Thoracic aorta (tissue), 2 donors: Measurements from ENCODE around the gene TYK2. TPM values are rescaled to one million over a fixed set of nuclear protein-coding genes. Genes with fewer than 3 reads are reported as not detected.

Source experiments
- ATAC-seq: fragments of 150-250 bp; one replicate; pipeline ENCODE4 v1.8.0; 2017; ENCODE audit warnings: low read depth; ENCODE audit not compliant: insufficient number of reproducible peaks, low FRiP score
- DNase-seq: peaks from one replicate; pipeline ENCODE4 v3.0.0-alpha.2; 2020; ENCODE audit warnings: low spot score
- H3K27ac ChIP-seq, 2 donors: fragments of 200-600 bp; sonication (generic); 1 replicate in 1 of 2; 2 replicates in 1 of 2; pipeline ENCODE4 v1.5.1; 2016; ENCODE audit warnings: mild to moderate bottlenecking in 2 of 2, moderate library complexity in 2 of 2
- H3K27me3 ChIP-seq: fragments of 200-600 bp; sonication (generic); replicated peaks from 2 replicates; pipeline ENCODE4 v1.6.0; 2016; ENCODE audit warnings: mild to moderate bottlenecking; ENCODE audit not compliant: insufficient read depth
- H3K36me3 ChIP-seq: fragments of 200-600 bp; sonication (generic); one replicate; pipeline ENCODE4 v1.5.1; 2016
- H3K4me1 ChIP-seq, 2 donors: fragments of 200-600 bp; sonication (generic); 1 replicate in 1 of 2; 2 replicates in 1 of 2; pipeline versions ENCODE4 v1.5.1 to v1.6.0; 2016; ENCODE audit warnings: low read depth in 2 of 2, mild to moderate bottlenecking in 1 of 2; ENCODE audit not compliant: control insufficient read depth in 1 of 2
- H3K4me3 ChIP-seq: fragments of 200-600 bp; sonication (generic); 2 replicates; pipeline ENCODE4 v1.5.1; 2016; ENCODE audit warnings: mild to moderate bottlenecking
- H3K9me3 ChIP-seq: fragments of 200-600 bp; sonication (generic); 2 replicates; pipeline ENCODE4 v1.5.1; 2016
- CTCF ChIP-seq: fragments of 200-600 bp; sonication (generic); IDR thresholded peaks from one replicate; pipeline ENCODE4 v1.5.1; 2019; ENCODE audit warnings: antibody characterized with exemption
- total RNA-seq, 2 donors: library from RNA; depleted of rRNA; stranded (reverse); fragments of >200 nt; gene quantifications; one replicate each; pipeline versions ENCODE4 v1.1.0 to v1.2.3, GENCODE V29; 2016

The TYK2 gene
- total RNA-seq, 2 donors from 2014 or later, result 79.3 to 96.7 TPM

DNA sequence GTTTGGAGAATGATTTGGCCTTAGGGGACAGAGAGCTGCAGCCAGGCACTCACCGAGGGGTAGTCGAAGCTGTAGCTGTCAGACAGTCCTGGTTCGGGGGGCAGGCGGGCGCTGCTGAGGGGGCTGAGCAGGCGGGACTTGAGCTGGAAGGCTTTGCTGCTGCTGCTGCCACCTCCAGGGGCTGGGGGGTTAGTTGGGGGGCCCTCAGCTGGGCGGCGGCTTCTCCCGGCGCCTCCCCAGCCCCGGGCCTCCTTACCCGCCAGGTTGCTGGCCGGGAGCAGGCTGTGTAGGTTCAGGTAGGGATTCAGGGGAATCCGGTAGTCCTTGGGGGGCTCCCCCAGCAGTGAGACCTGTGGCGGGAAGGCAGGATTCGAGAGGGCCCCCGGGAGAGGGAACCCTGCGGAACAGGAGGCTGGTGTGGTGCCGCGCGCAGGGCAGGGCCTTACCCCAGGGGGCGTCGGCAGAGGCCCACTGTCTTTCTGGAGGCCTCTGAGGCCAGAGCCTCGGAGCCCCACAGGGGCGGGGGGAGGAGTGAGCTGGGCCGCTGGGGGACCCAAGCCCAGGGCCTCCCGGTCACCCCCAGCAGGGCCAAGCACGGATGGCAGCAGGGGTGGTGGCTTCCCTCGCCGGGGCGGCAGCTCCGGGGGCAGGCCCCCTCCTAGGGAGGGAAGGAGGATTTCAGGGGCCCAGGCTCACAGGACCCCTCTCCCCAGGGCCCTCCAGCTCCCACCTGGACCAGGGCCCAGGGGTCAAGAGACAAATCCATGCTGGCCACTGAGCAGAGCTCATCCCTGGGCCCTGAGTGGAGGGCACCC lies 59.6 kb downstream of the TYK2 start:
- no peak for TF ChIP-seq CTCF
- Histone ChIP-seq H3K27ac (no peak overlapping the region), H3K27me3 (no peaks in the 10 kb centered on the region), H3K4me3 (no peak overlapping the region), H3K36me3 (peaks cover 66% of the 10 kb centered on the region), H3K4me1 (peaks cover 0 to 4% of the 10 kb centered on the region in 2 donors), H3K9me3 (no peaks in the 10 kb centered on the region)
- ATAC-seq (no peak), DNase-seq (no peak)

DNA sequence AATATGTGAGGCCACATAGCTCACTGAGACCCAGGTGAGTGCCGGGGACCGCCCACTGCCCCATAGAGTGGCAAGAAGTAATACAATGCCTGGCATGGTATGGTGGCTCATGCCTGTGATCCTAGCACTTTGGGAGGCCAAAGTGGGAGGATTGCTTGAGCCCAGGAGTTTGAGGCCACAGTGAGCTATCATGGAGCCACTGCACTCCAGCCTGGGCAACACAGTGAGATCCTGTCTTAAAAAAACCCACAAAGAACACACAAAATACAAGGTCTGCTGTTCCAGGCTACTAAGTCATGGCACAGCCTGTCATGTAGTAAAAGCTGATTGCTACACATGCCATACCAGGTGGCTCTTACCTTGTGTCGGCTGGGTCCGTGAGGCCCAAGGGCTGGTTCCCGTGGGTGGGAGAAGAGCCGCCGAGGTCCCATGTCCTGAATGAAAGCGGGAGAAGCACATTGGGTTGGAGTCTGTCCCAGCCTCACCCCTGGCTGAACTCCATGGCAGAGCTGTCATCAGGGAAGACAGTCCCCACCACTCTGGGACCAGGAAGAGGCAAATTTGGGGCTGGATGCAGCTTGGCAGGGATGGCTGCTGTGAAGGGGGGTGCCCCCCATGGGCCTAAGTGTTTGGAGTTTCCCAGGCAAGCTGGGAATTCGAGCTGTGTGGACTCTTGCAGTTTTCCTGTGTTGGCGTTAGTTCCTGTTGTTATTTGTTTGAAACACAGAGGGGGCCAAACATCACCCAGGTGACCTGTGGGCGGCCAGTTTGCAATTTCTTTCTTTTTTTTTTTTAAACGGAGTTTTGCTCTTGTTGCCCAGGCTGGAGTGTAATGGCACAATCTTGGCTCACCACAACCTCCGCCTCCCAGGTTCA lies 61.3 kb downstream of the TYK2 start:
- Histone ChIP-seq H3K36me3 (peaks cover 48% of the 10 kb centered on the region), H3K4me3 (no peak overlapping the region), H3K4me1 (peaks cover 4 to 10% of the 10 kb centered on the region in 2 donors), H3K27me3 (no peaks in the 10 kb centered on the region), H3K27ac (no peak overlapping the region), H3K9me3 (no peaks in the 10 kb centered on the region)
- no peak for DNase-seq
- no peak for TF ChIP-seq CTCF
- ATAC-seq, result no peak

GRCh38 chr19:10317857-10318462 lies 62.4 kb downstream of the TYK2 start:
- Histone ChIP-seq H3K4me3 (no peak overlapping the region), H3K36me3 (peaks cover 42% of the 10 kb centered on the region), H3K9me3 (no peaks in the 10 kb centered on the region), H3K27ac (no peak overlapping the region), H3K27me3 (no peaks in the 10 kb centered on the region), H3K4me1 (peaks cover 4 to 10% of the 10 kb centered on the region in 2 donors)
- no peak for TF ChIP-seq CTCF
- no peak for DNase-seq
- no peak for ATAC-seq

DNA sequence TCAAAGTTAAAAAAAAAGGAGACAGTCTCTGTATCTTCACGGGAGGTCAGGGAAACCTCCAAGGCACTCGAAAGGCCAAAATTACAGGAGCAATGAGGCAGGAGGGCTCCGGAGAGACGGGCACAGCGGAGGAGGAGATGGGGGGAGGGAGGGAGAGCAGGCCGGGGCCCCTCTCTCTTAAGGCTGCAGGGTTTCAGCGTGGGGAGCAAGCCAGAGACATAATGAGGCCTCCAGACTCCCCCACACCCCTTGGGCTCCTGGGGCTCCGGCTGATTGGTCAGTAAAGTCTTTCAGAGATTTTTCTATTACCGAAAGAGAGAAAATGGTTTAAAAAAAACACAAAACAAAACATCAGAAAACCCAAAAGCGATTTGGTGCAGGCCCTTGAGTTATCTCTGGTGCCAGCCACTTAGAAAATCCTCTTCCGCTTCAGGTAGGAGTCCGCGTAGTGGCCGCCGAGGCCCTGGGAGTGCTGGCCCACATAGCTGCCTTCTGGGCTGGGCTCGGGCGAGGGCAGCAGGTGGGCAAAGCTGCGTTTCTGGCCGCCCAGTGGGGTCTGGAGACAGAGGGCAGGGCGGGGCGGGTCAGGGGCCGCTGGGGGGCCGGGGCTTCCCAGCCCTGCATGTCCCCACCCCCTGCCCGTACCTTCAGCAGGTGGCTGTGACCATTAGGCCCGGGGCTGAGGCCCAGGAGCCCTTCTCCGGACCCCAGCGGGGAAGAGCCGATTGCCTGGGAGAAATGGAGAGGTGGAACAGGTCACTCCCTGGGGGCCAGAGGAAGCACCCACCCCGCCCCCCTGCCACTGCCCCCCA lies 63.1 kb downstream of the TYK2 start:
- H3K9me3 ChIP-seq, result no peaks in the 10 kb centered on the region
- no peak overlapping the region for H3K27ac ChIP-seq
- no peak for DNase-seq
- H3K36me3 ChIP-seq, result peaks cover 35% of the 10 kb centered on the region
- no peak for TF ChIP-seq CTCF
- no peak for ATAC-seq
- H3K4me1 ChIP-seq, result peaks cover 4 to 10% of the 10 kb centered on the region in 2 donors
- no peaks in the 10 kb centered on the region for H3K27me3 ChIP-seq
- H3K4me3 ChIP-seq, result no peak overlapping the region
